ENCODE results near the gene C1QTNF6. TPM values are rescaled to one million over a fixed set of nuclear protein-coding genes. Genes with fewer than 3 reads are reported as not detected.

The C1QTNF6 gene
- total and polyA plus RNA-seq, 2 of the 4 experiments (the other 2 are of a cell fraction): 1.1 to 10.9 TPM

DNA sequence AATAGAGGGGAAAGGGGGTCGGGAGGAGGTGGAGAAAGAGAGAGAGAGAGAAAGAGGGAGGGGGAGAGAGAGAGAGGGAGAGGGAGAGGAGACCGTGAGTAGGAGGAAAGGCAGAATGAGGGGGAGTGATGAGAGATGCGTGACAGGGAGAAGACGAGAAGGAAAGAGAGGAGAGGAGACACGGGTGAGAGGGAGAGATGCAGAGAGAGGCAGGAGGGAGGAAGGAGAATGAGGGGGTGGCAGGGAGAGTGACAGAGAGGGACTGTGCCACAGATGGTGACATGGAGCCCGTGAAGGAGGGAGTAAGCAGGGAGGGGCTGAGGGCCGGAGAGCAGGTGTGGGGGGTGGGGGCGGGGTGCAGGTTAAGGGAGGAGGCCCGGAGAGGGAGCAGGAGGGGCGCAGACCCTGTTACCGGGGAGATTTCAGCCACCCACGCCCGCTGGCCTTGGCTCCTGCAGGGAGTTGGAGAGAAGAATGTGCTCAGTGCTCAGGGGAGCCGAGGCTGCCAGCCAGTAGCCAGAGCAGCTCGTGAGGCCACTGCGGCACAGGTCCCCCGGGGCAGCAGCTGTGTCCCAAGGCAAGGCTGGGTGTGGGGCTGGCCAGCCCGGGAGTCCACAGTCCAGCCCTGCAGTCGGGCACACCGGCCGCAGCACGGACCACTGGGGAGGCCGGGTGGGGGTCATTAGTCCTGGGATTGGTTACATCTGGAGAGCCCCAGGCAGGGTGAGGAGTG is 24.3 kb upstream of the C1QTNF6 start, which contains the start of gene SSTR3:
Gene SSTR3, minus strand, starts transcription at position 304 of the 733 bp plus-strand sequence. CDS start 4,674 bp downstream, outside the sequence.
- TF ChIP-seq RCOR1 (IDR thresholded peaks at IDR 0.05; ENCODE audit: insufficient replicate concordance, low read length): no peak
- TF ChIP-seq, protein P1, sequence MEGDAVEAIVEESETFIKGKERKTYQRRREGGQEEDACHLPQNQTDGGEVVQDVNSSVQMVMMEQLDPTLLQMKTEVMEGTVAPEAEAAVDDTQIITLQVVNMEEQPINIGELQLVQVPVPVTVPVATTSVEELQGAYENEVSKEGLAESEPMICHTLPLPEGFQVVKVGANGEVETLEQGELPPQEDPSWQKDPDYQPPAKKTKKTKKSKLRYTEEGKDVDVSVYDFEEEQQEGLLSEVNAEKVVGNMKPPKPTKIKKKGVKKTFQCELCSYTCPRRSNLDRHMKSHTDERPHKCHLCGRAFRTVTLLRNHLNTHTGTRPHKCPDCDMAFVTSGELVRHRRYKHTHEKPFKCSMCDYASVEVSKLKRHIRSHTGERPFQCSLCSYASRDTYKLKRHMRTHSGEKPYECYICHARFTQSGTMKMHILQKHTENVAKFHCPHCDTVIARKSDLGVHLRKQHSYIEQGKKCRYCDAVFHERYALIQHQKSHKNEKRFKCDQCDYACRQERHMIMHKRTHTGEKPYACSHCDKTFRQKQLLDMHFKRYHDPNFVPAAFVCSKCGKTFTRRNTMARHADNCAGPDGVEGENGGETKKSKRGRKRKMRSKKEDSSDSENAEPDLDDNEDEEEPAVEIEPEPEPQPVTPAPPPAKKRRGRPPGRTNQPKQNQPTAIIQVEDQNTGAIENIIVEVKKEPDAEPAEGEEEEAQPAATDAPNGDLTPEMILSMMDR (conservative IDR thresholded peaks at IDR 0.05; ENCODE audit: low read depth, low read length): no peak
- TF ChIP-seq, protein P2, sequence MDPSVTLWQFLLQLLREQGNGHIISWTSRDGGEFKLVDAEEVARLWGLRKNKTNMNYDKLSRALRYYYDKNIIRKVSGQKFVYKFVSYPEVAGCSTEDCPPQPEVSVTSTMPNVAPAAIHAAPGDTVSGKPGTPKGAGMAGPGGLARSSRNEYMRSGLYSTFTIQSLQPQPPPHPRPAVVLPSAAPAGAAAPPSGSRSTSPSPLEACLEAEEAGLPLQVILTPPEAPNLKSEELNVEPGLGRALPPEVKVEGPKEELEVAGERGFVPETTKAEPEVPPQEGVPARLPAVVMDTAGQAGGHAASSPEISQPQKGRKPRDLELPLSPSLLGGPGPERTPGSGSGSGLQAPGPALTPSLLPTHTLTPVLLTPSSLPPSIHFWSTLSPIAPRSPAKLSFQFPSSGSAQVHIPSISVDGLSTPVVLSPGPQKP (IDR thresholded peaks at IDR 0.05; ENCODE audit: borderline replicate concordance, low read depth, low read length): no peak
- TF ChIP-seq MAFK (IDR thresholded peaks at IDR 0.05; ENCODE audit: low read depth, low read length): no peak
- no peak for TF ChIP-seq RAD21 (IDR thresholded peaks at IDR 0.05; ENCODE audit: low read length)
- no peak for TF ChIP-seq SMC3 (IDR thresholded peaks at IDR 0.05; ENCODE audit: low read depth, low read length)
- no peak for TF ChIP-seq BHLHE40 (IDR thresholded peaks at IDR 0.05; ENCODE audit: low read depth, low read length)
- Histone ChIP-seq H2AFZ (replicated peaks; ENCODE audit: low read length, poor library complexity) (peak within 1 kb of the TSS; percentile 74), H3K27ac (ENCODE audit: insufficient read depth, low read length) (no peak within 1 kb of the TSS), H3K18ac (ENCODE audit: low read depth, low read length) (no peak within 1 kb of the TSS), H3K4me1 (ENCODE audit: control insufficient read depth, insufficient read depth, low read length) (peaks cover 4% of the 10 kb centered on the region; the same call in 1 of the 2 replicates), H3K9me3 (ENCODE audit: control insufficient read depth, insufficient read depth, low read length) (no peaks in the 10 kb centered on the region), H3K36me3 (ENCODE audit: control insufficient read depth, insufficient read depth, low read length) (no peaks in the 10 kb centered on the region), H3K79me1 (ENCODE audit: low read depth in 1 of 2, low read length in 2 of 2) (no peaks in the 10 kb centered on the region), H3K23ac (ENCODE audit: low read depth, low read length) (no peak within 1 kb of the TSS), H2BK20ac (ENCODE audit: low read depth, low read length) (no peak within 1 kb of the TSS), H3K9ac (ENCODE audit: low read depth, low read length) (no peak within 1 kb of the TSS), H4K91ac (ENCODE audit: insufficient read depth, low read depth, low read length) (no peak within 1 kb of the TSS), H2BK5ac (ENCODE audit: low read depth, low read length, poor library complexity, severe bottlenecking) (no peak within 1 kb of the TSS), H3K56ac (ENCODE audit: extremely low read depth, insufficient read depth, low read length) (no peak within 1 kb of the TSS), H3K14ac (replicated peaks; ENCODE audit: low read depth, low read length) (no peak within 1 kb of the TSS), H2BK15ac (ENCODE audit: low read depth, low read length) (no peak within 1 kb of the TSS), H2AK5ac (ENCODE audit: low read depth, low read length) (no peak within 1 kb of the TSS), H3K4ac (ENCODE audit: low read depth, low read length) (no peak within 1 kb of the TSS), H2AK9ac (replicated peaks; ENCODE audit: low read depth, low read length, poor library complexity) (no peak within 1 kb of the TSS), H3K4me3 (ENCODE audit: insufficient read depth, low read depth, low read length) (no peak within 1 kb of the TSS), H3K9me1 (ENCODE audit: insufficient read depth, low read length) (no peaks in the 10 kb centered on the region), H4K5ac (ENCODE audit: low read depth, low read length) (no peak within 1 kb of the TSS), H3K4me2 (ENCODE audit: low read depth, low read length) (no peak within 1 kb of the TSS), H3K27me3 (ENCODE audit: control insufficient read depth, insufficient read depth, low read length) (peaks cover 72% of the 10 kb centered on the region), H4K20me1 (ENCODE audit: insufficient read depth, low read length) (no peaks in the 10 kb centered on the region), H4K8ac (ENCODE audit: low read depth in 2 of 2, low read length in 2 of 2) (no peak within 1 kb of the TSS), H2BK120ac (ENCODE audit: low read depth, low read length) (no peak within 1 kb of the TSS)
- ATAC-seq (ENCODE audit: low read depth) (peak; percentile 77), DNase-seq (no peak)
- ChIA-PET POLR2A (ENCODE audit: unreplicated experiment) (no interaction called here), CTCF (no interaction called here)
- intact Hi-C loops (cut with micrococcal nuclease): no loop called here
- 6% methylated on average over 13 of the region's 23 CpGs; no CpG with 5 or more reads in 1 of the 2 experiments for WGBS, 2 experiments (ENCODE audit: extremely low coverage in 2 of 2, insufficient read length in 1 of 2)
- dilution Hi-C loops (cut with HindIII; ENCODE audit: low sequenced_read_pairs, unreplicated experiment): no loop called here
- BruUV-seq (replicated peaks): no TSS peak
- in situ Hi-C loops (cut with MboI; ENCODE audit: low sequenced_read_pairs): no loop called here
